ENCODE data around the gene NTPCR. TPM values are rescaled to one million over a fixed set of nuclear protein-coding genes. Genes with fewer than 3 reads are reported as not detected.
"Not testable (repeated sequence)": the region's sequence is repeated elsewhere in the genome, so short reads cannot be mapped to it uniquely, and the experiment has no call there.

NTPCR gene
- total RNA-seq, 1 donor from 2014 or later = 41.6 TPM

- Histone ChIP-seq H3K4me3 (no peak overlapping the region), H3K27ac (no peak overlapping the region), H3K4me1 (no peaks in the 10 kb centered on the region), H3K9me3 (no peaks in the 10 kb centered on the region), H3K27me3 (no peaks in the 10 kb centered on the region), H3K36me3 (peaks cover 4 to 30% of the 10 kb centered on the region in 2 donors)
- intact Hi-C loops (cut with DNase I) = no loop called here
- no peak for TF ChIP-seq CTCF (IDR thresholded peaks at IDR 0.05)
- no peak for DNase-seq (ENCODE audit: low spot score in 2 of 2)
Measured at GRCh38 chr1:232995189-232995588, 44.8 kb downstream of the NTPCR start.

GRCh38 chr1:232996143-232996542, 45.7 kb downstream of the NTPCR start:
- Histone ChIP-seq H3K4me3 (no peak overlapping the region), H3K36me3 (peaks cover 4 to 30% of the 10 kb centered on the region in 2 donors), H3K9me3 (no peaks in the 10 kb centered on the region), H3K27ac (no peak overlapping the region), H3K4me1 (no peaks in the 10 kb centered on the region), H3K27me3 (no peaks in the 10 kb centered on the region)
- intact Hi-C loops (cut with DNase I) = no loop called here
- TF ChIP-seq CTCF (IDR thresholded peaks at IDR 0.05) = no peak
- no peak for DNase-seq (ENCODE audit: low spot score in 2 of 2)

GRCh38 chr1:232998138-232998537, 47.7 kb downstream of the NTPCR start:
- intact Hi-C loops (cut with DNase I) = no loop called here
- H3K9me3 ChIP-seq = no peaks in the 10 kb centered on the region
- no peaks in the 10 kb centered on the region for H3K27me3 ChIP-seq
- DNase-seq (ENCODE audit: low spot score in 2 of 2) = no peak
- peaks cover 4 to 30% of the 10 kb centered on the region in 2 donors for H3K36me3 ChIP-seq
- no peak overlapping the region for H3K27ac ChIP-seq
- H3K4me3 ChIP-seq = no peak overlapping the region
- H3K4me1 ChIP-seq = no peaks in the 10 kb centered on the region
- TF ChIP-seq CTCF (IDR thresholded peaks at IDR 0.05) = no peak

GRCh38 chr1:232998646-232999045, 48.2 kb downstream of the NTPCR start:
- H3K4me1 ChIP-seq = no peaks in the 10 kb centered on the region
- H3K9me3 ChIP-seq = no peaks in the 10 kb centered on the region
- no peak overlapping the region for H3K27ac ChIP-seq
- no peaks in the 10 kb centered on the region for H3K27me3 ChIP-seq
- TF ChIP-seq CTCF (IDR thresholded peaks at IDR 0.05) = no peak
- intact Hi-C loops (cut with DNase I) = no loop called here
- H3K4me3 ChIP-seq = no peak overlapping the region
- peaks cover 4 to 28% of the 10 kb centered on the region in 2 donors for H3K36me3 ChIP-seq
- no peak for DNase-seq (ENCODE audit: low spot score in 2 of 2)

GRCh38 chr1:232999956-233000625, 49.7 kb downstream of the NTPCR start:
- H3K4me3 ChIP-seq = no peak overlapping the region
- peaks cover 4 to 20% of the 10 kb centered on the region in 2 donors for H3K36me3 ChIP-seq
- no peaks in the 10 kb centered on the region for H3K27me3 ChIP-seq
- H3K9me3 ChIP-seq = no peaks in the 10 kb centered on the region
- DNase-seq (ENCODE audit: low spot score in 2 of 2) = no peak
- H3K27ac ChIP-seq = no peak overlapping the region
- intact Hi-C loops (cut with DNase I) = no loop called here
- TF ChIP-seq CTCF (IDR thresholded peaks at IDR 0.05) = no peak
- H3K4me1 ChIP-seq = no peaks in the 10 kb centered on the region

GRCh38 chr1:233003638-233004037, 53.2 kb downstream of the NTPCR start:
- DNase-seq (ENCODE audit: low spot score in 2 of 2); H3K27ac ChIP-seq; H3K4me3 ChIP-seq; H3K9me3 ChIP-seq; H3K4me1 ChIP-seq; H3K36me3 ChIP-seq; intact Hi-C loops (cut with DNase I); H3K27me3 ChIP-seq: not testable (repeated sequence)

All from ascending aorta (tissue), 2 donors.